Stimulated activated CD8-positive, alpha-beta memory T cell treated with anti-CD3 and anti-CD28 coated beads, Interleukin-12 subunit alpha, Interleukin-12 subunit beta, amount 100 ng/mL, for 1 hour (primary cell): ENCODE results near the gene PINLYP.
A peak's percentile ranks its signal among the peaks of the same experiment; 100 is the strongest.
"Not testable (repeated sequence)": the region's sequence is repeated elsewhere in the genome, so short reads cannot be mapped to it uniquely, and the experiment has no call there.

Experiments used
- DNase-seq: peaks from one replicate; pipeline ENCODE4 v3.0.0-alpha.2; 2020; ENCODE audit warnings: low read depth

Gene PINLYP

GRCh38 chr19:43582495-43582894 lies 6.9 kb downstream of the PINLYP start:
- DNase-seq, result no peak

GRCh38 chr19:43584484-43584883 lies 8.9 kb downstream of the PINLYP start:
- no peak for DNase-seq

- DNase-seq, result no peak
Observed at GRCh38 chr19:43586346-43586745, 10.7 kb downstream of the PINLYP start.

- DNase-seq, result not testable (repeated sequence)
Observed at GRCh38 chr19:43587029-43587428, 11.4 kb downstream of the PINLYP start.

DNA sequence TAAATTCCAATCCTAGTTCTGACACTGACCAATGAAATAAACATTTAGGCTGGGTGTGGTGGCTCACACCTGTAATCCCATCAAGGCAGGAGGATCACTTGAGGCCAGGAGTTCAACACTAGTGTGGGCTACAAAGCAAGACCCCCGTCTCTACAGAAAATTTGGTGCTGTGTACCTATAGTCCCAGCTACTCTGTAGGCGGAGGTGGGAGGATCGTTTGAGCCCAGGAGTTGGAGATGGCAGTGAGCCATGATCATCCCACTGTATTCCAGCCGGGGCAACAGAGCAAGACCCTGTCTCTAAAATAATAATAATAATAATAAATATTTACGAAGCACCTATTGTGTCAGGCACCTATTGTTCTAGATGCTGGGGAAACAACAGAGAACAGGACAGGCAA lies 13.7 kb downstream of the PINLYP start:
- no peak for DNase-seq

GRCh38 chr19:43589678-43590077 lies 14.1 kb downstream of the PINLYP start:
- no peak for DNase-seq

GRCh38 chr19:43591904-43592772 lies 16.5 kb downstream of the PINLYP start:
- no peak for DNase-seq

GRCh38 chr19:43592800-43593350 lies 17.3 kb downstream of the PINLYP start:
- no peak for DNase-seq

GRCh38 chr19:43594081-43594697 lies 18.6 kb downstream of the PINLYP start:
- no peak for DNase-seq

- DNase-seq, result peak; percentile 51
Observed at GRCh38 chr19:43594710-43595604, 19.4 kb downstream of the PINLYP start.

DNA sequence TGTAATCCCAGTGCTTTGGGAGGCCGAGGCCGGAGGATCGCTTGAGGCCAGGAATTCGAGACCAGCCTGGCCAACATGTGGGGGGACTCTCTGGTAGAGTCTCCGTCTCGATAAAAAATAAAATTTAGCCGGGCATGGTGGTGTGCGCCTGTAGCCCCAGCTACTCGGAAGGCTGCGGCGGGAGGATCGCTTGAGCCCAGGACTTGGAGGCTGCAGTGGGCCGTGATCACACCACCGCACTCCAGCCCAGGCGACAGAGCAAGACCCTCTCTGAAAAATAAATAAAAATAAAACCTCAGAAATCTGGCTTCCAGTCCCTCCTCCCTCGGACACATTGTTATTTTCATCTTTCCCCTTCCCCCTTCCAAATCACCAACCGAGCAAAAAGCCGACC lies 20.0 kb downstream of the PINLYP start:
- no peak for DNase-seq

DNA sequence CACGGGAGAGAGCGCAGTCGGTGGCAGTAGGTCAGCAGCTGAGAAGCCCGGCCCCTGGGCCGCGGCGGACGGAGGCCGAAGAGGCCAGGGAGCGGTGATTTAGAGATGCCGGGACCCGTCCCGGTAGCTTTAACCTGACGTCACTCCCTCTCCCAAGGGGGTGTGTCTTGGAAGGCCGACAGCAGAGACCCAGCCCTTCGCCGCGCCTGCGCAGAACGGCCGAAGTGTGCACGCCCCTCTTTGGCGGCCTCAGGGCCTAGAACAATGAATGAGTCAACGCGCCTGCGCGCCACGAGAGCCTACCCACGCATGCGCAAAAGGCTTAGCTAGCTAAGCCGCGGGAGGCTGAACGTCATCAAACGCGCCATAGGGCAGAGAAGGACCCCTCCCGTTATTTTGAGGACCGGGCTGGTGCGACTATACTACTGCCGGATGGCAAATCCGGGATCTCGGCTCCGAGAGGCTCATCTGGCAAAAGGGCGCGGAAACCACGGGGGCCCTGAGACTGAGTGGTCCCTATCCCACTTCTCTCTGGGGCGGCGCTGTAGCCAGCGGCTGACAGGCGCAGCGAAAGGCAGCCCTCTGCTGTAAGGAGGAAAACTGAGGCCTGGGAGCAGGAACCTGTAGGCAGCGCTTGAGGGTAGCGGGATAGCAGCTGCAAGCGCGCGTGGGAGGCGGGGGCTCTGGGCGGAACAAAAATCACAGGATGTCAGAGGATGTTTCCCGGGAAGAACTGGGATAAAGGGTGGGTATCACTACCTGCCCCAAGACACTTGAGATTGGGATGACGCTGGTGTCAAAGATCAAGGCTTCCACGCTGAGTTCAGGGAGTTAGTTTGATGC lies 20.6 kb downstream of the PINLYP start, which contains the start of the genes IRGQ and ZNF576:
TSS of gene IRGQ (minus strand) at position 136 of the 843 bp plus-strand sequence. CDS start 796 bp downstream, outside the sequence.
TSS of gene ZNF576 (plus strand) at position 597 of the 843 bp plus-strand sequence. CDS start 514 bp downstream, outside the sequence.
- peak; percentile 100 for DNase-seq

GRCh38 chr19:43596842-43597461 lies 21.4 kb downstream of the PINLYP start:
- no peak for DNase-seq

GRCh38 chr19:43597876-43598275 lies 22.3 kb downstream of the PINLYP start:
- no peak for DNase-seq

DNA sequence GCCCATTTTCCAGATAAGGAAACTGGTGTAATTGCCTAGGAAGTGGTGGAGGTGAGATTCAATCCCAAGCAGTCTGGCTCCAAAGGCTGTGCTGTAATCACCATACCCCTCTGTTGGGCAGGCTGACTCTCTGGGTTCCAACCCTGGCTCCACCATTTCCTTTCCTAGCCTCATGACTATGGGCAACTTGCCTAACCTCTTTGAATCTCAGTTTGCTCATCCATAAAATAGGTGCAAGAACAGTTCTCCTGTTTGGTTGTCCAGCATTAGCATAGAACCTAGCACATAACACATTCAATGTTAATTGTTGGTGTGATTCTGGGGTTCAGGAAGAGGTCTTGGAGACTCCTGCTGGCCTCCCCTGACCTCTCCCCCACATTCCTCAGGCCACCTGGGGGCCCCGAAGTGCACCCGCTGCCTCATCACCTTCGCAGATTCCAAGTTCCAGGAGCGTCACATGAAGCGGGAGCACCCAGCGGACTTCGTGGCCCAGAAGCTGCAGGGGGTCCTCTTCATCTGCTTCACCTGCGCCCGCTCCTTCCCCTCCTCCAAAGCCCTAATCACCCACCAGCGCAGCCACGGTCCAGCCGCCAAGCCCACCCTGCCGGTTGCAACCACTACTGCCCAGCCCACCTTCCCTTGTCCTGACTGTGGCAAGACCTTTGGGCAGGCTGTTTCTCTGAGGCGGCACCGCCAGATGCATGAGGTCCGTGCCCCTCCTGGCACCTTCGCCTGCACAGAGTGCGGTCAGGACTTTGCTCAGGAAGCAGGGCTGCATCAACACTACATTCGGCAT lies 23.0 kb downstream of the PINLYP start:
- DNase-seq, result no peak

- DNase-seq, result no peak
Observed at GRCh38 chr19:43599635-43600295, 24.2 kb downstream of the PINLYP start.

DNA sequence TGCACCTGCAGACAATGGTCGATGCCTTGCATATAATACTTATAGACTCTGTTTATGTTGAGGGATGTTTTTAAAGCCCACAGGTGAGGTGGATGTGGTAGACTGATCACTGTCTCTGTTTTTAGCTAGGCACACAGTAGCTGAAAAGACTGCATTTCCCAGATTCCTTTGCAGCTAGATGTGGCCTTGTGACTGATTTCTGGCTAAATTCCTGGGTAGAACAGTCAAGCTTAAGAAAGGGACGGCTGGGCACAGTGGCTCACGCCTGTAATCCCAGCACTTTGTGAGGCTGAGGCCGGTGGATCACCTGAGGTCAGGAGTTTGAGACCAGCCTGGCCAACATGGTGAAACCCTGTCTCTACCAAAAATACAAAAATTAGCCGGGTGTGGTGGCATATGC lies 24.7 kb downstream of the PINLYP start:
- not testable (repeated sequence) for DNase-seq

GRCh38 chr19:43605875-43606568 lies 30.4 kb downstream of the PINLYP start:
- DNase-seq, result no peak
